GM19372 (cell line): ENCODE results near the gene UGT1A8.

ENCODE experiments used
- ATAC-seq: cut with Tn5 transposase; IDR thresholded peaks from one replicate; pipeline ENCODE4 v1.9.1; 2021; ENCODE audit warnings: mild to moderate bottlenecking, low read depth, moderate library complexity; ENCODE audit not compliant: unreplicated experiment

UGT1A8 gene

DNA sequence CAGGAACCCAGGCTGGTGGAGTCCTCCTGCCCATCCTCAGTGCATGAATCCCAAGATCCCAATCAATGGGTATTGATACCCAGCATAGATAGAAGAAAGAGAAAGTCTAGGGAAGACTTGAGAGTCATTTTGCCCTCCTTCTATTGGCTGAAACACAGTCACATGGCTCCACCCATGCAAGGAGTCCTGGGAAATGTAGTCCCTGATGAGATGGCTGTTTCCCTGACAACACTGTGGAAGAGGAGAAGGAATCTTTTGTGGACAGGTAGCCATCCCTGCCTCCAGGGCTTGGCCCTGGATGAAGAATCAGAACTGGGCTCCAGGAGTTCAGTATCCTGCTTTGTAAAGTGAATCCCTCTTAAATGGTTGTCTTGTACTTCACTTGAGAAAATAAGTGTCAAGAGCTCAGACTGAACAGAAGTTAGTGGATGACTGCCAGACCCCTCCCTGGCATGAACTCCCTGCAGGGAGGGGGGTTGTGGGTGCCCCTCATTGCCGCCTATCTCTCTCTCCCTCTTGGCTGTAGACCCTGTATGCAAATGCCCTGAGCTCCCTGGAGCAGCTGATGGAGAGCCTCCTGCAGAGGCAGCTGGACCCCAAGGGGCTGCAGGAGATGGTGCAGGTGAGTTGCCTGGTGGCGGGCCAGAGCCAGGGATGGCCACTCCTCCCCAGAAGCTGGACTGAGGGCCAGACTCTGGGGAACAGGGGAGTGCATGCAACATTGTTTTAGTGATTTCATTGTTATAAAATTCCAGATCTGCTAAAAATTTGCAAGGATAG, 196.8 kb downstream of the UGT1A8 start:
- ATAC-seq, result no peak

DNA sequence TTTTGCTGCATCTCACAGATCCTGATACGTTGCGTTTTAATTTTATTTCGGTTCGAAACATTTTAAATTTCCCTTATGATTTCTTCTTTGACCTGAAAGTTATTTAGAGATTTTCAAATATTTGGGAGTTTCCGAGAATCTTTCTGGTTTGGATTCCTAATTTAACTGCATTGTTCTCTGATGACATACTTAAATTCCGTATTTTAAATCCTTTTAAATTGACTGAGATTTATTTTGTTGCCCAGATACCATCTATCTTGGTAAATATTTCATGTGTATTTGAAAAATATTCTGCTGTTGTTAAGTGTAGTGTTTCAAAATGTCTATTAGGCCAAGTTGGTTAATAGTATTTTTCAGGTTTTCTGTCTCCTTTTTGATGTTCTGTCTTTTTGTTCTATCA, 198.4 kb downstream of the UGT1A8 start:
- ATAC-seq, result no peak

DNA sequence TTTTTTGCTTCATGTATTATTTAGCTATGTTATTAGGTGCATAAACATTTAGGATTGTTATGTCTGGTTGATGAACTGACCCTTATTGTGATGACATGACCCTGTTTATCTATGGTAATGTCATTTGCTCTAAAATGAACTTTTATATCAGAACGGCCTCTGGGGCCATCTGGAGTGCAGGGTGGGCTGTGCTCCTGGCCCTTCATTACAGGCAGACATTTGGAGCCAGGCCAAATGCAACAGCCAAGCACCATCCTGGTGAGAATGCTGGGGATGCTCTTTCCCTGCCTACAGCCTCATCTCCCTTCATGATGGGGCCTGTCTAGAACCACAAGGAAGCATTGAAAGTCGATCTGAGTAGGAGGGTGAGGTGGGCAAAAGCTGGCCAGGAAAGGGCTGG, 198.9 kb downstream of the UGT1A8 start:
- ATAC-seq, result no peak

DNA sequence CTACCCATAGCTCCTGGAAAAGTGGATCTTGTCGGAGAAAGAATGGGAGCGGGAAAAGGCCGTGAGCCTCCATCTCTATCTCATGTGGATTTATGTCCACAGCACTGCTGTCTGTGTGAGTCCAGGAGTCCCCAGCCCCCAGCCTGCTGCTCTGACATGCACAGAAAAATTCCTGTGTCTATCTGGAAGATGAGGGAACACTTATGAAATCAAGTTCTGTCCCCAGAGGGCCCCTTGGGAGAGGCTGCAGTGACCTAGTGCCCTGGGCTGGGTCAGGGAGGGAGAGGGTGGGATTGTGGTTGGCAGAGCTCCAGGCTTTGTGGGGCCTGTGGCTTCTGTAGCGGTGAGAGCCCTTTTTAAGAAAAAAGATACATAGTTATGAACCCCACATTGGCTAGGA, 199.3 kb downstream of the UGT1A8 start:
- ATAC-seq, result no peak

DNA sequence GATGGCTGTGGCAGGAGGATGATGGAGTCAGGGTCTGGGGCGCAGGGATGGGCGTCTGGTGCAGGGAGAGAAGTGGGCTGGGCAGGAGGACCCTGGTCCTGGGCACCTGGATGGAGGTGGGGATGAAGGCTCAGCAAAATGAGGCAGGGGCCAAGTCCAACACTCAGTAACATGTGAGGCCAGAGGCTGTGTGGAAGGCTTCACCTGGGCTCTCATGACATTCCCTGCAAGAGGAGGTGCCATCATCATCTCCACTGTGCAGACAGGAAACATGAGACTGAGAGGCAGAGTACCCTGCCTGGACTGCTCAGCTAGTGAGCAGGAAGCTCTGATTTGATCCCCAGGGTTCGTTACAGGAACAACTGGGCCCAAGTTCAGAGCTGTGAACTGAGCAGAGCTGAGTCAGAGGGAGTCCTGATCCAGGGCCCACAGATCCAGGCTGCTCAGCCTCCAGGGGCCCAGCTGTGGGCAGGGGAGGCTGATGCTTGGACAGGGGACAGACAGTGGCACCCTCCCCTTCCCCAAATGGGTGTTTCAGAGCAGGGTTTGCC, 200.0 kb downstream of the UGT1A8 start:
- ATAC-seq, result no peak

DNA sequence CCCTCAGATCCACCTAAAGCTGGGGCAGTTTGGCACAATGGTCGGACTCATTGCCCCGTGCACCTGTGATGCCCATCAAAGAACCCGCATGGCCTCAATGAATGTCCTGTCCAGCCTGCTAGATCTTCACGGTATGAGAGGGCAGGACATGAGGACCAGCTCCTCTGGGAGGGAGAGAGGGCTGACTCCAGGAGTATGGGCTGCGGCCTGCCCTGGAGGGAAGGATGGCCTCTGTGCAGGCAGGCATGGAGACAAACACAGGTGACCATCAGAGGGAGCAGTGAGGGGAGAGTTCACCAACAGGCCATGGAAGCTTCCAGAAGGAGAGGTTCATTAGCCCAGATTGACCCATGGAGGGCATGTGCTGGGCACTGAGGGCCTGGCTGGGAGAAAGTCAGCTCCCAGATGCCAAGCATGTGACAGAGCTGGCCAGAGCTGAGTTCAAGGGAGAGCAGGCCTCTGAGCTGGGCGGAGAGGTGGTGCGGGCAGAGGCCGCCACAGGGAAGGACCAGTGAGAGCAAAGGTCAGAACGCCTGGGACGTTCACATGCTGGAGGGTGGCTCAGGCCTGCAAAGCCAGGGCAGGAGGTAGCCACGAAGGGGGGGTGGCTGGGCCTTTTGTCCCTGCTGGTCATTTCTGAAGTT, 200.7 kb downstream of the UGT1A8 start:
- ATAC-seq, result no peak

DNA sequence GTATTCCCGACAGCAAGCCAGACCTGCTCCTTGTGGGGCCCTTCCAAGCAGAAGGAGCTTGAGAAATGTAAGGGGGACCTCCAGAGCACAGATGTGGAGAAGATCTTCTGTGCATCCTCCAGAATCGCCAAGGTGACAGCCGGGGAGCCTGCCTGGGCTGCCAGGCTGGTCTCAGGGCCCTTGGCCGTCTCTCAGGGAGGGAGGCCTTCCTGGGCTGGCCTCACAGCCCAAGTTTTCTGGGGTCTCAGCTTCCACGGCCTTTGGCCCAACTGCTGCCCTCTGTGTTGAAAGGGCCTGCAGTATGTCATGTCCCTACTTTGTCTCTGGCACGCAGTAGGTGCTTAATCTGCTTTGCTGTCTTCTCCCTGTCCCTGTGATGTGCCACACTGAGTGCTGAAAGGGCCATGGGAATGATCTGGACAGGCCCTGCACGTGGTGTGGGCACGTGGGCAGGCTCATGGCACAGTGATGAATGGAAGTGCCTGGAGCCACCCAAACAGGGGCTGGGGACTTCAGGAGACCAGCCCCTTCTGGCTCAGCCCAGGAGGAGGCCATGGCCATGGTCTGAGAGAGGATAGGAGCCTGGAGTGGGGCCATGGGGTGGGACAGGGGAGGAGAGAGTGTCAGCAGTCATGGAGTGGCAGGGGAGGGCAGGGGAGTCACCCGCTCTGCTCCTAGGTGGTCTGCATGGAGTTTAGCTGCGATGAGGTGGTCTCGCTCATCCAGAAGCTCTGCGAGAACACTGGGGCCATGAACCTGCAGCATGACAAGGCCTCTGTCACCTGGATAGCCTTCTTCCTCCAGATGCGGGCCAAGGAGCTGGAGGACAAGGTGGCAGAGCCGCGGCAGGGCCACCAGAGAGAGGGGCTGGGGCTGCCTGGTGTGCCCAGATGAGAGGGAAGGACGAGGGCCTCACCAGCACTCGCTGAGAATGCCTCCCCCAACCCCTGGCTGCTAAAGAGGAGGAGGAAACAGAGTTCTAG, 201.5 kb downstream of the UGT1A8 start:
- no peak for ATAC-seq

DNA sequence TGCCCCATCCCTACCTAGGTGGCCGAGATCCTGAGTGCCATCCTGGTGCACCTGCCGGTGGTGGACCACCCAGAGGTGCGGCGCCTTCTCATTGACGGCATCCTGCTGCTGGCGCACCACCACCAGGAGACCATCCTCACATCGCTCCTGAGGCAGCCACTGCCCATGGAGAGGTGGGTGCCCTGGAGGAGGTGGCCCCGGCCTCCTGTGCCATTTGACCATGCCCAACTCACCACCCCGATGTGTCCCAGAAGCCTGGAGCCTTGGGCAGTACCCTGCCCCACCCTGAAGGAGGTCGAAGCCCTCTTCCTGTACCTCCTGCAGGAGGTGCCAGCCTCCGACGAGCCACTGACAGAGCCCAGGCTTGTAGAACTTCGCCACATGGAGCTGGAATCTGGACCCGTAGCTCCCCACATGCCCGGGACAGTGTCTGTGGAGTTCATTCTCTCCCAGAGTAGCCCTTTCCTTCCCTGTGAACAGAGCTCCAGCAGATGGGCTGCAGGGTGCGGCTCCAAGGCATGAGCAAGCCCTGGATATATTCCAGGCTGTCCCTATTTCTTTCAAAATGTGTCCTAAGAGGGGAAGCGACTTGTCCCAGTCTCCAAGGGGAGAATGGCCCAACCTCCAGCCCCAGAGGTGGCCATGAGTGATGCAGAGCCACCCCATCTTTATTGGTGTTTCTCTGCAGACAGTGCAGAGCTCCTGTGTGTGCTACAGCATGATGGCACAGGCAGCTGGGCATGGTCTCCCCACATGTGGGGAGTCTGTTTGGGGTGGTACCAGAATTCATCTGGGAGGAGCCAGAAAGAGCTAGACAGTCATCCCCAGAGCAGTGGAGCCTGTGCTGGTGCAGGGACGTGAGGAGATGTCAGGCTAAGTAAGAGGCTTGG, 202.7 kb downstream of the UGT1A8 start:
- ATAC-seq, result no peak

DNA sequence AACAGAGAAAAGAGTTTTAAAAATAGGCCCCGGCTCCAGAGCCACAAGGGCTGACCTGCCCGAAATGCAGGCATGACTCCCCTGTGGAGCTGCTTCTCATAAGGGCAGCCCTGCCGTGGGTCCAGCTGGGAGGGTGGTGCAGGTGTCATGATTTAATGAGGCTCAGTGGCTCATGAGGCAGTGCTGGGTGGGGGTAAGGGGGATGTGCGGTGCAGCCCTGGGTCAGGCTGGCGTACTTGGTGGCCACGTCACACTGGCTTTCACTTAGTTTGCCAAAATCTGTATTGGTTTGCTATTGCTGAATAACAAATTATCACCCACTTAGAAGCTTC, 203.3 kb downstream of the UGT1A8 start:
- ATAC-seq, result no peak

DNA sequence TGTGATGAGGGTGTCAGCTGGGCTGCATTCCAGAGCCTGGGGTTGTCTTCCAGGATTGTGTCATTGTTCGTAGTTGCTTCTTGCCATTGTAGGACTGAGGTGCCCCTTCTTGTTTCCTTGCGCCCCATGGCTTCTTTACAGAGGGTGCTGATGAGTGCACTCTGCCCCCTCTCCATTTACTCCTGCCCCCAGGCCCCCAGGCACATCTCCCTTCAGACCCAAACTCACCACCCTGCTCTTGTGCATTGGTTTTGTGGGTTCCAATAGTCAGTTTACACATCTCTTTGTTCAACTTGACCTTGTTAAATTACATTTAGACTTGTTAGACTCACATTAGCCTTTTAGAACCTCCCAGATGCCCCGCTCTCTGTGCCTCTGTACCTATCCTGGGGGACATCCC, 203.8 kb downstream of the UGT1A8 start:
- no peak for ATAC-seq

DNA sequence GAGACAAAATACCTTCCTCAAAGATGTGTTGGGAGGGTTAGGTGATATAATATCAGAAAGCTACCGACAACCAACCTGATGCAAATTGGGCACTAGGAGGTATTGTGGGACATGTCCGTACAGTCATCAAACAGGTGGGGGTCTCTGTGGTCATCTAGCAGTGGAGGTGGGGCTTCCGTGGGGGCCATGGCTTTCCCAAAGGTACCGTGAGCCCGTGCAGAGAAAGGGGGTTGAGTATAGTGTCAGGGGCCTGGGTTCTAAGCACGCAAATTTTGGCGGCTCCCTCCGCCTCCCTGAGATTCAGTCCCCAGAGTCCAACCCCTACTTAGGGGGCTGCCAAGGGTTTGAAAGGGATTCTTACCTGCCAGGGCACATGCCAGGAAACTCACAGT, 204.3 kb downstream of the UGT1A8 start:
- ATAC-seq, result no peak

DNA sequence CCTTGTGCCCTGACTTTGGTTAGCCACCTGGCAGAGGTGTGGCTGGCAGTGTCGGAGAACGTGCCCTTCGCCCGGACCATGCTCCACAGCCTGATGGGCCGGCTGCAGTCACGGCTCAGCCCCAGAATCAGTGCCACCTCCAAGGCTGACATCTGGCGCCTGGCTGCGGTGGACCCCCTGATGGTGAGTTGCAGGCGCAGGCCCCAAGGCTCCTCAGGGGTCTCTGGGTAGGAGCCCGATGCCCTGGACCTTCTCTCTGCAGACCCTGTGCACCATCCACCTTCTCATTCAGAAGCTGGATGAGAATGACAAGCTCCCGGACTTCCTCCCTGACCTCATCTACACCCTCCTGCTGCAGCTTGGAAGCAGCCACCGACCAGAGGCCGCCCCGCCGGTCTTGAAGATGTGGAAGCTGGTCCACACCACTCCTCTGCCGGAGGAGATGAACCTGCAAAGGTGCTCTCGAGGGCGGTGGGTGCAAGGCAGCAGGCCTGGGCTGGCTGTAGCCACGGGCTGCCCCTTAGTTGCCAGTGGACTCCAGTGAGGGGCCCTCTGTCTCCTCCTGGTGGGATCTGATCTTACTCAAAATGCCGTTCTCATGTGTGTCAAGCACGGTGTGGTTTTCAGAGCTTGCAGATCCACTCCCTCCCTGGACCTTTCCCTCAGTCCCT, 204.8 kb downstream of the UGT1A8 start:
- ATAC-seq, result no peak
